ENCODE measurements around the gene E2F7. TPM values are rescaled to one million over a fixed set of nuclear protein-coding genes. Genes with fewer than 3 reads are reported as not detected.

E2F7 gene
- total and polyA plus RNA-seq, 2 experiments from 2014 or later, result 31.8 to 40.3 TPM

- no peak overlapping the region for H3K27ac Mint-ChIP-seq
- peaks cover 4% of the 10 kb centered on the region for H3K27me3 Mint-ChIP-seq (ENCODE audit: insufficient read depth, low read depth, poor library complexity)
- no peak overlapping the region for H2AFZ ChIP-seq
Observed at GRCh38 chr12:77007476-77007875, 57.9 kb downstream of the E2F7 start.

More at GRCh38 chr12:77007476-77007875, 57.9 kb downstream of the E2F7 start:
- DNase-seq (ENCODE audit: low spot score) (no peak), ATAC-seq (no peak)
- H3K9me3 Mint-ChIP-seq, result no peaks in the 10 kb centered on the region
- Histone ChIP-seq H3K27ac (ENCODE audit: low read depth) (no peak overlapping the region), H3K79me2 (replicated peaks; ENCODE audit: insufficient read depth) (no peaks in the 10 kb centered on the region), H4K20me1 (replicated peaks; ENCODE audit: insufficient read depth) (no peaks in the 10 kb centered on the region), H3F3A (replicated peaks; ENCODE audit: low read depth) (no peaks in the 10 kb centered on the region), H3K27me3 (ENCODE audit: insufficient read depth) (no peaks in the 10 kb centered on the region), H3K9me2 (ENCODE audit: insufficient read depth) (no peaks in the 10 kb centered on the region), H3K4me2 (no peak overlapping the region), H3K4me1 (ENCODE audit: insufficient read depth) (no peaks in the 10 kb centered on the region), H3K36me3 (ENCODE audit: insufficient read depth) (no peaks in the 10 kb centered on the region), H3K4me3 (no peak overlapping the region)
- no peaks in the 10 kb centered on the region for H3K36me3 Mint-ChIP-seq (ENCODE audit: low read depth)
- TF ChIP-seq CREB1 (CRISPR knock-in tag; IDR thresholded peaks at IDR 0.05; ENCODE audit: low read depth) (no peak), ETS1 (IDR thresholded peaks at IDR 0.05) (no peak), ZNF331 (CRISPR knock-in tag; IDR thresholded peaks at IDR 0.05; ENCODE audit: low read depth) (no peak), EZH2phosphoT487 (IDR thresholded peaks at IDR 0.05; ENCODE audit: unreplicated experiment) (no peak), JUNB (IDR thresholded peaks at IDR 0.05; ENCODE audit: unreplicated experiment) (no peak), CTCF (conservative IDR thresholded peaks at IDR 0.05; ENCODE audit: low read depth in 2 of 2) (no peak), NANOG (IDR thresholded peaks at IDR 0.05; ENCODE audit: borderline replicate concordance) (no peak), EZH2 (IDR thresholded peaks at IDR 0.05; ENCODE audit: low read depth, unreplicated experiment) (no peak), ZNF114 (CRISPR knock-in tag; IDR thresholded peaks at IDR 0.05) (no peak), STAT1 (IDR thresholded peaks at IDR 0.05; ENCODE audit: unreplicated experiment) (no peak), REST (IDR thresholded peaks at IDR 0.05; ENCODE audit: unreplicated experiment) (no peak), ZNF462 (CRISPR knock-in tag; IDR thresholded peaks at IDR 0.05) (no peak), POLR2AphosphoS5 (IDR thresholded peaks at IDR 0.05; ENCODE audit: low read depth) (no peak)
- peaks cover 4% of the 10 kb centered on the region; the same call in 2 of the 3 replicates for H3K4me1 Mint-ChIP-seq
- H3K4me3 Mint-ChIP-seq, result no peak overlapping the region

Measured in GM23338 (cell line).